Stomach (tissue), 4 donors: ENCODE measurements around the gene M1AP.

Experiments
- CTCF ChIP-seq, 7 experiments: fragments of 450-650 bp in 4 of 7; fragments of 200-600 bp in 3 of 7; sonication (generic) in 3 of 7; IDR thresholded peaks; one replicate each; pipeline ENCODE4 v1.5.1; 2016 to 2019; ENCODE audit warnings: antibody characterized with exemption in 7 of 7, control low read depth in 2 of 7, mild to moderate bottlenecking in 1 of 7
- EP300 ChIP-seq: sonication (generic); formaldehyde crosslinking; IDR thresholded peaks from one replicate; pipeline ENCODE4 v1.6.1; 2017; ENCODE audit warnings: antibody characterized with exemption
- POLR2A ChIP-seq, 4 donors: fragments of 450-650 bp; IDR thresholded peaks; one replicate each; pipeline ENCODE4 v1.6.1; 2016; ENCODE audit warnings: antibody characterized with exemption in 4 of 4, control low read depth in 2 of 4, mild to moderate bottlenecking in 1 of 4, moderate library complexity in 1 of 4

- TF ChIP-seq POLR2A (IDR thresholded peaks at IDR 0.05) = no peak
- no peak for TF ChIP-seq CTCF (IDR thresholded peaks at IDR 0.05)
- no peak for TF ChIP-seq EP300
Measured at GRCh38 chr2:74659462-74659861, 11.3 kb upstream of the M1AP start.
